Epithelial cell of proximal tubule (primary cell): ENCODE data around the gene RGL1. TPM values are rescaled to one million over a fixed set of nuclear protein-coding genes. Genes with fewer than 3 reads are reported as not detected.

ENCODE experiments used
- DNase-seq: peaks from one replicate; pipeline ENCODE4 v3.0.0-alpha.2; 2011; ENCODE audit warnings: low read depth
- H3K4me3 ChIP-seq: 2 replicates; pipeline ENCODE4 v1.5.1; 2011; ENCODE audit warnings: low read depth, mild to moderate bottlenecking, low read length
- total RNA-seq: library from RNA; depleted of rRNA; stranded (reverse); fragments of >200 nt; gene quantifications from 2 replicates; pipeline ENCODE4 v1.2.3, GENCODE V29; 2015
- TF ChIP-seq, protein P1 (sequence below): conservative IDR thresholded peaks from 2 replicates; pipeline ENCODE4 v1.5.1; 2012; ENCODE audit warnings: low read depth, mild to moderate bottlenecking, low read length

RGL1 gene
- total RNA-seq, 1 donor from 2014 or later = 1.6 TPM

- H3K4me3 ChIP-seq = no peak overlapping the region
- DNase-seq = peak; percentile 22
- TF ChIP-seq, protein P1, sequence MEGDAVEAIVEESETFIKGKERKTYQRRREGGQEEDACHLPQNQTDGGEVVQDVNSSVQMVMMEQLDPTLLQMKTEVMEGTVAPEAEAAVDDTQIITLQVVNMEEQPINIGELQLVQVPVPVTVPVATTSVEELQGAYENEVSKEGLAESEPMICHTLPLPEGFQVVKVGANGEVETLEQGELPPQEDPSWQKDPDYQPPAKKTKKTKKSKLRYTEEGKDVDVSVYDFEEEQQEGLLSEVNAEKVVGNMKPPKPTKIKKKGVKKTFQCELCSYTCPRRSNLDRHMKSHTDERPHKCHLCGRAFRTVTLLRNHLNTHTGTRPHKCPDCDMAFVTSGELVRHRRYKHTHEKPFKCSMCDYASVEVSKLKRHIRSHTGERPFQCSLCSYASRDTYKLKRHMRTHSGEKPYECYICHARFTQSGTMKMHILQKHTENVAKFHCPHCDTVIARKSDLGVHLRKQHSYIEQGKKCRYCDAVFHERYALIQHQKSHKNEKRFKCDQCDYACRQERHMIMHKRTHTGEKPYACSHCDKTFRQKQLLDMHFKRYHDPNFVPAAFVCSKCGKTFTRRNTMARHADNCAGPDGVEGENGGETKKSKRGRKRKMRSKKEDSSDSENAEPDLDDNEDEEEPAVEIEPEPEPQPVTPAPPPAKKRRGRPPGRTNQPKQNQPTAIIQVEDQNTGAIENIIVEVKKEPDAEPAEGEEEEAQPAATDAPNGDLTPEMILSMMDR = no peak
These were observed 138.2 kb downstream of the RGL1 start for GRCh38 chr1:183942933-183943693.

- H3K4me3 ChIP-seq = no peak overlapping the region
- TF ChIP-seq, protein P1 = no peak
- no peak for DNase-seq
These were observed 140.8 kb downstream of the RGL1 start for GRCh38 chr1:183945428-183946319.

DNA sequence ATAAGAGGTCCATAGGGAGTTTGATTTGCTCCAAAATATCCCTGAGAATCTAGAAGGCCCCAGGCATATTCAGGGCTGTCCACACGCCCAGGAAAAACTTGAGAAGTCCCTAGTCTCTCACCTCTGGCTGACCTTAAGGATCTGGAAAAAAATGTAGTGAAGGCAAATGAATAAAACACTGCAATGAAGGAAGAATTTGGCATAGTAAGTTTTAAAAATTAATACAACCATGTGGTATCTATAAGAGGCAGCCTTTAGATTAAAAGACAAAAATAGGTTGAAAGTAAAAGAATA, 141.3 kb downstream of the RGL1 start:
- DNase-seq = no peak
- TF ChIP-seq, protein P1 = no peak
- H3K4me3 ChIP-seq = no peak overlapping the region

DNA sequence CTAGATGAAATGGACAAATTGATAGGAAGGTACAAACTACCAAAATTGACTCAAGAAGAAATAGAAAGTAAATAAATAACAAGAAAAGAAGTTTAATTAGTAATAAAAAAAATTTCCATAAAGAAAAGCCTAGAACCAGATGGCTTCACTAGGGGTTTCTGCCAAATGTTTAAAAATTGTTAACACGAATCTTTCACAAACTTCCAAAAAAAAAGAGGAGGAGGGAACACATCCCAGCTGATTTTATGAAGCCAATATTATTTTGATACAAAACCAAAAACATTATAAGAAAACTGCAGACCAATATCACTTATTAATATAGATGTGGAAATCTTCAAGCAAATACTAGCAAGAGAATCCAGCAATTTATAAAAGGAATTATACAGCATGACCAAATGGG, 143.1 kb downstream of the RGL1 start:
- DNase-seq = no peak
- no peak overlapping the region for H3K4me3 ChIP-seq
- TF ChIP-seq, protein P1 = no peak

GRCh38 chr1:183952101-183952500, 147.2 kb downstream of the RGL1 start:
- TF ChIP-seq, protein P1 = no peak

GRCh38 chr1:183953031-183953430, 148.1 kb downstream of the RGL1 start:
- no peak for DNase-seq
- TF ChIP-seq, protein P1 = no peak
- H3K4me3 ChIP-seq = no peak overlapping the region

More at GRCh38 chr1:183952101-183952500, 147.2 kb downstream of the RGL1 start:
- no peak overlapping the region for H3K4me3 ChIP-seq
- DNase-seq = no peak
